Rectal smooth muscle tissue (tissue), 1 donor: ENCODE measurements around the gene AGBL4.

ENCODE experiments used
- H3K27ac ChIP-seq: one replicate; pipeline ENCODE4 v1.7.0; 2013; ENCODE audit warnings: low read depth, low read length, inconsistent platforms
- H3K27me3 ChIP-seq: one replicate; pipeline ENCODE4 v1.7.0; 2013; ENCODE audit warnings: low read length; ENCODE audit not compliant: control insufficient read depth, insufficient read depth
- H3K36me3 ChIP-seq: one replicate; pipeline ENCODE4 v1.7.0; 2013; ENCODE audit warnings: low read length; ENCODE audit not compliant: control insufficient read depth, insufficient read depth
- H3K4me1 ChIP-seq: one replicate; pipeline ENCODE4 v1.7.0; 2013; ENCODE audit warnings: low read length; ENCODE audit not compliant: control insufficient read depth, insufficient read depth
- H3K4me3 ChIP-seq: one replicate; pipeline ENCODE4 v1.7.0; 2013; ENCODE audit warnings: low read length
- H3K9ac ChIP-seq: one replicate; pipeline ENCODE4 v1.7.0; 2013; ENCODE audit warnings: low read length

AGBL4 gene

GRCh38 chr1:48640836-48641492 is 1382.8 kb downstream of the AGBL4 start:
- H3K27ac ChIP-seq: no peak overlapping the region
- no peaks in the 10 kb centered on the region for H3K36me3 ChIP-seq
- no peak overlapping the region for H3K4me3 ChIP-seq
- no peak overlapping the region for H3K9ac ChIP-seq
- no peaks in the 10 kb centered on the region for H3K4me1 ChIP-seq
- H3K27me3 ChIP-seq: no peaks in the 10 kb centered on the region

GRCh38 chr1:48629867-48630266 is 1393.9 kb downstream of the AGBL4 start:
- H3K27ac ChIP-seq: no peak overlapping the region

GRCh38 chr1:48627486-48627885 is 1396.3 kb downstream of the AGBL4 start:
- no peak overlapping the region for H3K4me3 ChIP-seq
- no peaks in the 10 kb centered on the region for H3K4me1 ChIP-seq
- H3K9ac ChIP-seq: no peak overlapping the region
- no peak overlapping the region for H3K27ac ChIP-seq
- no peaks in the 10 kb centered on the region for H3K36me3 ChIP-seq
- no peaks in the 10 kb centered on the region for H3K27me3 ChIP-seq

More at GRCh38 chr1:48629867-48630266, 1393.9 kb downstream of the AGBL4 start:
- no peaks in the 10 kb centered on the region for H3K27me3 ChIP-seq
- H3K4me3 ChIP-seq: no peak overlapping the region
- H3K9ac ChIP-seq: no peak overlapping the region
- H3K36me3 ChIP-seq: no peaks in the 10 kb centered on the region
- no peaks in the 10 kb centered on the region for H3K4me1 ChIP-seq

GRCh38 chr1:48619539-48619938 is 1404.2 kb downstream of the AGBL4 start:
- no peak overlapping the region for H3K4me3 ChIP-seq
- H3K4me1 ChIP-seq: no peaks in the 10 kb centered on the region
- no peaks in the 10 kb centered on the region for H3K27me3 ChIP-seq
- H3K36me3 ChIP-seq: no peaks in the 10 kb centered on the region
- H3K27ac ChIP-seq: no peak overlapping the region
- no peak overlapping the region for H3K9ac ChIP-seq

- H3K9ac ChIP-seq: no peak overlapping the region
- H3K27me3 ChIP-seq: no peaks in the 10 kb centered on the region
- H3K4me1 ChIP-seq: no peaks in the 10 kb centered on the region
- H3K27ac ChIP-seq: no peak overlapping the region
- no peaks in the 10 kb centered on the region for H3K36me3 ChIP-seq
- H3K4me3 ChIP-seq: no peak overlapping the region
These were observed 1406.5 kb downstream of the AGBL4 start for GRCh38 chr1:48617252-48617651.

- Histone ChIP-seq H3K27ac (no peak overlapping the region), H3K4me3 (no peak overlapping the region), H3K4me1 (peaks cover 4% of the 10 kb centered on the region), H3K27me3 (no peaks in the 10 kb centered on the region), H3K36me3 (no peaks in the 10 kb centered on the region), H3K9ac (no peak overlapping the region)
These were observed 1407.0 kb downstream of the AGBL4 start for GRCh38 chr1:48616710-48617109.

GRCh38 chr1:48611841-48612240 is 1411.9 kb downstream of the AGBL4 start:
- Histone ChIP-seq H3K27ac (no peak overlapping the region), H3K4me3 (no peak overlapping the region), H3K27me3 (no peaks in the 10 kb centered on the region), H3K4me1 (peaks cover 18% of the 10 kb centered on the region), H3K36me3 (no peaks in the 10 kb centered on the region), H3K9ac (no peak overlapping the region)

- peak overlapping the region; percentile 62 for H3K27ac ChIP-seq
- no peak overlapping the region for H3K9ac ChIP-seq
- H3K27me3 ChIP-seq: no peaks in the 10 kb centered on the region
- no peak overlapping the region for H3K4me3 ChIP-seq
- no peaks in the 10 kb centered on the region for H3K36me3 ChIP-seq
- H3K4me1 ChIP-seq: peaks cover 18% of the 10 kb centered on the region
These were observed 1412.9 kb downstream of the AGBL4 start for GRCh38 chr1:48610628-48611542.

- no peak overlapping the region for H3K9ac ChIP-seq
These were observed 1414.9 kb downstream of the AGBL4 start for GRCh38 chr1:48608882-48609281.

GRCh38 chr1:48603222-48603621 is 1420.5 kb downstream of the AGBL4 start:
- Histone ChIP-seq H3K4me3 (no peak overlapping the region), H3K27me3 (no peaks in the 10 kb centered on the region)

More at GRCh38 chr1:48608882-48609281, 1414.9 kb downstream of the AGBL4 start:
- Histone ChIP-seq H3K4me1 (peaks cover 18% of the 10 kb centered on the region), H3K36me3 (no peaks in the 10 kb centered on the region), H3K27me3 (no peaks in the 10 kb centered on the region), H3K27ac (no peak overlapping the region), H3K4me3 (no peak overlapping the region)

GRCh38 chr1:48602349-48602748 is 1421.4 kb downstream of the AGBL4 start:
- Histone ChIP-seq H3K27ac (no peak overlapping the region), H3K36me3 (no peaks in the 10 kb centered on the region), H3K9ac (no peak overlapping the region), H3K4me1 (no peaks in the 10 kb centered on the region), H3K27me3 (no peaks in the 10 kb centered on the region), H3K4me3 (no peak overlapping the region)

More at GRCh38 chr1:48603222-48603621, 1420.5 kb downstream of the AGBL4 start:
- Histone ChIP-seq H3K27ac (no peak overlapping the region), H3K9ac (no peak overlapping the region), H3K4me1 (no peaks in the 10 kb centered on the region), H3K36me3 (no peaks in the 10 kb centered on the region)

GRCh38 chr1:48600182-48600581 is 1423.6 kb downstream of the AGBL4 start:
- no peak overlapping the region for H3K9ac ChIP-seq
- no peak overlapping the region for H3K4me3 ChIP-seq
- H3K4me1 ChIP-seq: no peaks in the 10 kb centered on the region
- H3K27ac ChIP-seq: no peak overlapping the region
- H3K27me3 ChIP-seq: no peaks in the 10 kb centered on the region
- no peaks in the 10 kb centered on the region for H3K36me3 ChIP-seq
